Measurements from ENCODE around the gene DRD3.

DRD3 gene

DNA sequence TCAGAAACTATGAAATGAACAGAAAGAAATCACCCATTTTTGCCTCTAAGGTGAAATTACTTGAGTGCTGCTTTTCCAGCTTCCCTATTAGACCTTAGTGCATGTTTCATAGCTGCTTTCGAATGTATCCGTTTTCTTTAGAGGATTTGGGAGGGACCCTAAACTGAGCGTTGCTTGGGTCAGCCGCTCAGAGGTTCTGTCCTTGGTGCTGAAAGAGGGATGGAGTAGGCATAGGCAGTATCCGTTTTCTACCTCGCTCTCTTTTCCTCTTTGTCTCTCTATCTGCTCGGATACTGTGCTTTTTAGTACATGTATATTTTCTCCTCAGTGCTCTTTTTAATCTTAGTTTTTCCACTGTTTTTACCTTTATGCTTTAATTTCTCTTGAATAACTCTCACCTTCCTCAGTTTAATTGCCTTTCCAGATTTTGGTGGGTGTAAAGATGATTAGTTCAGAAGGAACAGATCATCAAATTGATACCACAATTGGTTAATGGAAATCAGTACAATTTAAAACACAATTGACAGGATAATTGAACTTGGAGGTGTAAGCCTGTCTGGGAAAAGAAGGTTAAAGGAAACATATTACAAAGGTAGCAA lies at the start of gene DRD3:
Gene DRD3 (minus strand): TSS at position 283 of the 599 bp plus-strand sequence. CDS start 7,060 bp downstream, outside the sequence.
- DNase-seq (ENCODE audit: low read depth), result no peak

DNA sequence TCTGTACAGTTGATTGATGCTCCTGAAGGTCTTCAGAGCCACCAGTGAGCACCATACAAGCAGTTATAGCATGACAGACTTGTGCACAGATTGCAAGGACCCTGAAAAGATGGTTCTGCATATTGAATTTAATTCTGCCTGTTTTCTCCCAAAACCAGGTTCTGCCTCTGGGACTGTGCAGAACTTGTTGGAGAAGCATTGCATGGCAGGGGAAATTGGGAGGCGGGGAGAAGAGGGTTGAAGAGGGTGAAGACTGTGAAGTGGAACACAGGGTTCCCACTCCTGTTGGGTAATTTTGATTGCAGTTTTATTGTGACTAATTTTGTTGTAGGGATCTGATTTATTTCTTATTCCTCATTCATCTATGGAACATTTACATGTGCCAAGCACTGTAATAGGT lies 48.2 kb upstream of the DRD3 start:
- DNase-seq (ENCODE audit: low read depth), result no peak

DNA sequence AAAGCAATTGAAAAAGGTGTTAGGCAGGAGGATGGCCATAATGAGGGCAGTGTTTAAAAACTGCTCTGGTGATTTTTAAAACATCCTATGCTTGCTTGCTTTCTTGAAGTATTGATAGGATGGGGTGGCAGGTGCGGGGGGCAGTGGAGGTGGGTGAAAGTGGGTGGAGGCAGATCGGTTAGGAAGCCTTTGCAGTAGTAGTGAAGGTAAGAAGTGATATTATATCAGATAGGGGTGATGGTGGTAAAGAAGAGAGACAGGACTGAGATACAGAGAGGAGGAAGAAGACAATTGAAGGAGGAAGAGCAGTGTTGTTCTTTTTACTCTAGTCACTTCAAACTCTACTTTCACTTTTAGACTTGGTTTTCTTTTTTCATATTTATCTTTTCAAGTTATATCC lies 47.5 kb upstream of the DRD3 start:
- no peak for DNase-seq (ENCODE audit: low read depth)

DNA sequence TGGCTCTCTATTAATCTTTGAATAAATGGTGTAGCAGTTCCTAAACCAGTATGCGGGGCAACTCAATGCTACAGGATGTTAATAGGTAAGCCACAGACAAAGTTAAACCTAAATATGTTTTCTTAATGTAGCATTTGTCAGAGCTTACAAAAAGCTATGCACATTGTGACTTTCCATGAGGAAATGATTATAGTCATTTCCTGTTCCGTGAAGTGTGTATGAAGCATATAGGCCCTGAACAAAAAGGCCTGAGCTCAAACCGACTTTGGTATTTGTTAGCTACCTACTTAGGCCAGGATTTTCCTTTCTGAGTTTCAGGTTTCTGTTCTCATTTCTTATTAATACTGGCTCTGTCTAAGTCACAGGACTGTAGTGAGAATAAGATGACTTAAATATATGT lies 44.3 kb upstream of the DRD3 start:
- DNase-seq (ENCODE audit: low read depth), result no peak

DNA sequence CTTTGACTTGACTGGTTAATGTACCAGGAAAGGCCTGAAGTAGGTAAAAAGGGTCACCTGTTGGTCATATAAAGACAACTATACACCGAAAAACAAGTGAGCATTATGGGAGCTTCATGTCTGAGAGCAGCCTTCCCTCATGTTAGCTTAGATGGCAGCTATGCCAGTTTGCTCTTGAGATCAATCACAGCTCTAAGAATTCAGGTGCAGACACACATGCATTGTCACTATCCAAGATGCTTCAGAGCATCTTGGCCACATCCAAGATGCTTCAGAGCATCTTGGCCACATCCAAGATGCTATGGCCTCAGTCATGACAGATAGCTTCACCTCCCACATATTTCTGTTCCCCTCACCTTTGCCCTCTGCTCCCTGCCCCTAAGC lies 43.0 kb upstream of the DRD3 start:
- DNase-seq (ENCODE audit: low read depth), result no peak

DNA sequence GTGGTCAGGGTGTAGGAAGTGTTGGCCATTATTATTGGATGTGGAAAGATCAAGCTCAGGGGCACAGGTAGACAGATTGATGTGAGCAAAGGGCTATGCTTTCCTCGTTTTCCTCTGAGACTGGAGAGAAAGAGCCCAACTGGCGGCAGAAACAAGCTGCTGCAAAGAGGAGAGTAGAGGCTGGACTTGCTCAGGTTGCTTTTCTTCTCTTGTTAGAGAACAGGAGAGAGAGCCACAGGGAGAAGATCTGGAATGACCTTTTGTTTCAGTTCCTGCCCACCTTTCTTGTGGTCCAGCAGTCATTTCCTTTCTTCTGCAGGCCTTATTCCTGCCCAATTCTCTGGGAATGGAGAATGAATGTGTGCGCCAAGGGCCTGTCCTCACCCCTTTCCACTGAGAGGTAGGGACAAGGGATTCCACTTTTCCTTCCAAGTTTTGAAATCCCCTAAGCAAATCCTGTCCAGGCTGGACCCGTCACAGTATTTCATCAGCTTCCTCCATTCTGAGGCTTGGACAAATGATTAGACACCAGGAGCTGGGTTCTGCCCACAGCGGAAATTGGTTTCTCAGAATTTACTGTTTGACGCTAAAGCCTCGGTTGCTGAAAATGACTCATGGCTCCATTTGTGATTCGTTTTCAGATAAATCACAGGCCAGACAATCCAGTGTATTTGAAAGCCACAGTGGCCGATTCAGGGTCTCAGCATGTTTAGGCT lies 42.5 kb upstream of the DRD3 start:
- DNase-seq (ENCODE audit: low read depth), result peak; percentile 43

DNA sequence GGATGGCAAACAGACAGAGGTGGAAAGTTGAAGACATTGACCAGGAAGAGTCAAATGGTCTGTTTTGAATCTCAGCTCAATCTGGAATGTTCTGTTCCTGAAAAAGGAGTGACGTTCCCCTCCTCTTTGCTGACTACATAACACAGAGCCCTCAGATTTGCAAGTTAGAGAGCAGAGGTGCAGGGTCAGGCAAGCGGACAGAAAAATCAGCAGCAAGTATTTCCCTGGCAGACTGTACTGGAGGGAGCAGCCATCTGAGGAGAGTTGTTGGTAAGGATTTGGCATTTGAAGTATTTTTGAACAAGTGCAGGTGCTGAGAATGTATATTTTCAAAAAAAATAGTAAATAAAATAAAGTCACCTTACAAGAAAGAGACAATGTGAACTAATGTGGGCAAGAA lies 40.9 kb upstream of the DRD3 start:
- DNase-seq (ENCODE audit: low read depth), result no peak

DNA sequence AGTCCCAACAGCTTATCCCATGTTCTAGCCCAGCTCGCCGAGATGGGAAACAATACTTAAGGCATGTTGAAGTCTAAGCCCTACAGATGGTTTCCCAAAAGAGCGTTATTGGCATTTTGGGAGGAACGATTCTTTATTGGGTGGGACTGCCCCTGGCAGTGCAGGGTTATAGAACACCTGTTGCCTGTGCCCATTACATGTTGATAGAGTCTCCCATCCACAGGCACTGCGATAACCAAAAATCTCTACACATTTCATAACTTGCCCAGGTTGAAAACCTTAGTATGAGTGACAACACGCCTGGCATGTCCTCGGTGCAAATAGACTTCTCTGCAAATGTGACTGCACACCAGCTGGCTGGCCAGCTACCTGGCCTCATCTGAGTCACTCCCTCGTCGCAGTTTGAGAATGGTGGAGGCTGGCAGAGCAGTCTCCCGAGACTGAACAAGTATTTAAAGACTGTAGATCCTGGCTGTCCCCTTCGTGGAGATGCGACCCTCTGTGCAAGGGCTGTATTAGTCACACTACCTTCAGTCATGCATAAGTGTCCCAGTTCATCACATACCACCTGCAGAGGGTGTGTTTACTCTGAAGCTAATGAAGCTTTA lies 39.8 kb upstream of the DRD3 start:
- no peak for DNase-seq (ENCODE audit: low read depth)

DNA sequence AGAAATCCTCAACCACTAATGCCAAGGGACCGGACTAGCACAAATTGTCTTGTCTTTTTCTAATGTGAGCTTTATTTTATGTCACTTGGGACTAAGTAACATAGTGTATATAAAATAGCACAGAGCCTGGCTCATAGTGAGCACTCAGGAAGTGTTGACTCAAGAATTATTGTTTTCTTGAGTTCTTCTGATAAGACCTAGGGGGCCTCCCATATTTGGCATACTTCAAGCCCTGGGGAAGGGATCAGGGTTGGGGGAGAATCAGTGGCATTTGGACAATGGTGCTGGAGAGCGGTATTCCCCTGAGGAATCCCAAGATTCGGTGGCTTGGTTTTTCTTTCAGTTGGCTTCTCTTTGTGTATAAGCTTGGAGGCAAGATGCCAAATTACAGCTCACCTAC lies 39.2 kb upstream of the DRD3 start:
- DNase-seq (ENCODE audit: low read depth), result no peak

DNA sequence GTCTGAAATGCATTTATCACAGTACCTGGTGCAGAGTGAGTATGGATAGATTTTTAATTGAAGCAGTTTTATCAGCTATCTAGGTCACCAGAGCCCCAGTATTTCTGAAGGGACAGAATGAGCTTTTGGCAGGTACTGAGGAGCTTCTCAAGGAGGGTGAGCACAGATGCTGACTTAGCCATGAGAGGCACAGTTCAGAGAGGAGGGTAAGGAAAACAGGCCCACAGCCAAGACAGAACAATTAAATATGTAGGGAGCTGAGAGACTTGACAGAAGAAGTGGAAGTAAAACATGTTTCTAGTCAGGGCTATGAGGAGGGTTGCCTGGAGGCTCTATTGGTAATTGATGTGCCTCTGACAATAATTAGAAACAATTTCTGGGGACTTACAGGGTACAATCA lies 38.4 kb upstream of the DRD3 start:
- DNase-seq (ENCODE audit: low read depth), result no peak

DNA sequence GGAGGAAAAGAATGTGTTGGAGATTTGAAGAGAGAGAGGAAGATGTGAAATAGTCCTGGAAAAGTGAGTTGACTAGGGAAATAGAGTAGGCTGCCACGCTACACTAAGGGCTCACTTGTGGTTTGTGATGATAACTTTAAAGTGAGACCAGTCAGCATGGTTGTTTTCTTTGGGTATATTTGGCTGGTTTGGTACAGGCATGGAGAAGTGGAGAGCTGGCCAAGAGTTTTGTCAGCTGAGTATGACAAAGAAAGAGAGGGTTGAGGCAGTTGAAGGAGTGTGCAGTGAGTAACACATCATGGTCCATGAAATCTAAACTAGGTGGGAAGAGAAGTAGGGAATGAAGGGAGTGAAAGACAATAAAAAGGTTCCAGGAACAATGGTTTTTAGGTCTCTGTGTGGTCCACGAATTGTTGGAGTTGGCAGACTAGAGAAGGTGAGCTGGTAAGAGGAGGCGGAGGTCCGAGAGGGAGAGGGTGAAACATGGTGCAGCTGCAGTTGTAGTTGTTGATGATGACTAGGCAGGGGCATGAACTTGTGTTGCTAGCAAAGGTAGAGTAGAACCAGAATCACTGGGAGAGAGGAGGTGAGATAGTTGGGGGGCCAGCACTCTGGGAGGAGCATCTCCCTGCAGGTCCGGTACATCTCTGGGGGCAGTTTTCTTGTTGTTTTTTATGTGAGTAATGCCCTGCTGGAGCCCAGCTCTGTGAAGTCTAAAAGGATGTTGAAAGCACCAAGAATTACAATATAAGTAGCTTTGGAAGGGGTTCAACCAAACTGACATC lies 37.5 kb upstream of the DRD3 start:
- DNase-seq (ENCODE audit: low read depth), result no peak

DNA sequence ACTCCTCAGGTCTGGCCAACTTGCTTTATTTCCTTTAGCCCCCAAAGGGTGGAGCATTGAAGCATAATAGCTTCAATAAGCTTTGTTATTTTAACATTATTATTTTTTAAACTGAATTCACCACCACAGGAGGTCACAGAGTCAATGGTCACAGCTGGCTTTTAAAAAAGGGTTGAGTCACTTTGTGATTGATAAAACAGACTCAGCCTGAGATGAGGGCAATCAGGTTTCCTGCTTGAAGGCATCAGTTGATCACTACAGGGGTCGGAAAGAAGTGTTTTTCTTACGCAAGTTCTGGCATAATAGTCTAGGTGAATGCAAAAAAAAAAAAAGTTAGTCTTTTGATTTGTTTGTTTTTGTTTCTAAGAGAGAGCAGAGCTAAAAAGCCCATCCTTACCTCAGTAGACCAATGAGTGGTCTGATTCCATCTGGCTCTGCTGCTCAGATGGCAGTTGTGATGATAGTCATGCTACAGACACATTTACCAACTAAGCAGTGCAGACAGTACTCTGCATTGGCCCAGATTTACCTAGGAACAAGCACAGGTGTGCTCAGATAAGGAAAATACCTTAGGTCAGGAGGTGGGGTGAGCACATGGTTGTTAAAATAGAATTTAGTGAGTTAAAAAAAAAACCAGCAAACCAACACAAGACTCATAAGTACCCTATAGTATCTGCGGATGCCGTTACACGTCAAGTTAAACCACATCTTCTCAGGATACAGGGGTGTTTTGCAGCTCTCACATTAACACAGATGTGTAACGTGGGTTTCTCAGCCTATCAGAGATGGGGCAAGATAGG lies 35.9 kb upstream of the DRD3 start:
- DNase-seq (ENCODE audit: low read depth), result peak; percentile 46

DNA sequence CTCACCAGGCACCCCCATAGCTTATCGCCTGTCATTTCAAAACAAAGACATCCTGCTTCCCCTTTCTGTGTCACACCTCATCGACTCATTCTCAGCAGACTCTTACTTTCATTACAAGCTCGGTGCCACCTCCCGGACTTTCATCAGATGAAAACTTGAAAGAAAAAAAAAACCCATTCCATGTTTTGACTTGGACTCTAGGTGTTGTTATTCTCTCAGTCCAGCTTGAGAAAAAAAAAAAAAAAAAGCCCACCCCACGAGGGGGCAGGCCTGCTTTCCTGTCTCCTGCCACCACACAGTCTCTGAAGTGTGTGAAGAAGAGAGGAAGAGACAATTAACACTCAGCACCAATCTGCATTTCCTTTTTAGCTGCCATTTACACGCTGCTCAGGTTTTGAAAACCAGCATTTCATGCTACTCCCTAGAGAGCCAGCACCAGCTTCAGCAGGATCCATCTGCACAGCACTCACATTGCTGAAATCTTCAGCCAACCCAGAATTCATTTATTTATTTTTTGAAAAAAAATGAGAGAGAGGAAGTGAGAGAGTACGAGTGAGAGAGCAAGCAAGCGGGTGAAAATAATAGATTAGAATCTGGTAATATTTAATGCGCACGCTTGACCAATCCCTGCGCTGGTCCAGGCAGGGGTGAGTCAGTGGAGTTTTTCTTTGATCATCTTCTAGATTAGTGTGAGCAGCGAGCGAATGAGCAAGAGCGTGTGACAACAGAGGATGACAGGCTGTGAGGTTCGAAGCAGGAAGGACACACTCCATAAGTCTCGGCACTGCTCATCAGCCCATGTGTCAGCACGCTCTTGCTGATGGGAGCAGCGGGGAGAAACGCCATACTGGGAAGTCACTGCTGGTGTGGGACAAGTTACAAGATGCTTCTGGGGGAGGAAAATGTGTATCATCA lies 35.0 kb upstream of the DRD3 start:
- peak; percentile 76 for DNase-seq (ENCODE audit: low read depth)

DNA sequence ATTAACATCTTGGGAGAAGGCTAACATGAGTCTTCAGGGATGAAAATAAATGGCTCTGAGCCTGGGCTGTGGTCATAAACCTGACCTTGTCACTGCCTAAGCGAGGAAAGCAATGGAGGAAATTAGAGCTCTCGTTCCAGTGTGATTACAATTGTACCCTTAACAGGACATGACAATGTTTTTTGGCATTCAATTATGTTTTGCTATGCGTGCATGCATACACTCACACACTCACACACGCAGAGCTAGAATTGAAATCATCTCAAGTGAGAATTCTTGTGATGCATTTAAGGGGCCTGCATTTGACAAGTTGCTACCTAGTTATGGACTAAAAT lies 34.4 kb upstream of the DRD3 start:
- no peak for DNase-seq (ENCODE audit: low read depth)

DNA sequence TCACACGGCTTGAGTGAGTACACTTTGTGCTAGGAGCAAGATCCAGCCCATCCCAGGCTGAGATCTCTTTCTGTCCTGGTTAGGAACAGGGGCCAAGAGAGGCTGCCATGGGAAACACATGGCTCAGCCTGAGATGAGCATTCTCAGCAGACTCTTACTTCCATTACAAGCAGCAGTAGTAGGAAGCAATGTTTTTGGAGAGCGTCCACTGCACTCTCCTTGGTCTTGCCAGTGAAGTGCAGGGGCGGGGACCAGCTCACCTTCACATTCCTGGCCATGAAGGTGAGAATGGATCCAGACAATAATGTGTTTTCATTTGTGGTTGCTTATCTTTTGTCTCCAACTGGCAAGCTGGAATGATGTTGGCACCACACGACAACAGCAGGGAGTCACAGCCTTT lies 33.8 kb upstream of the DRD3 start:
- no peak for DNase-seq (ENCODE audit: low read depth)

DNA sequence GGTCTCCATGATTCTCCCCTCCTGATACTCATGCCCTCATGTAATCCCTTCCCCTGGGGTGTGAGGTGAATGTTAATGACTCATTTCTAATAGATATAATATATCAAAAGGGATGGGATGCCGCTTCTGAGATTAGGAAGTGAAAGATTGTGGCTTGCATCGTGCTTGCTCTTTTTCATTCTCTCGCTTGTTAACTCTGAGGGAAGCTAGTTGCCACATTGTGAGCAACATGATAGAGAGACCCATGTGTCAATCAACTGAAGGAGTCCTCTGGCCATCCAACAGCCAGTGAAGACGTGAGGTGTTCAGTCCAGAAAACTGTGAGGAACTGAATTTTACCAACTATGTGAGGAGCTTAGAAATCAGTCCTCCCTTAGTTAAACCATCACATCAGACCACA lies 28.9 kb upstream of the DRD3 start:
- no peak for DNase-seq (ENCODE audit: low read depth)

DNA sequence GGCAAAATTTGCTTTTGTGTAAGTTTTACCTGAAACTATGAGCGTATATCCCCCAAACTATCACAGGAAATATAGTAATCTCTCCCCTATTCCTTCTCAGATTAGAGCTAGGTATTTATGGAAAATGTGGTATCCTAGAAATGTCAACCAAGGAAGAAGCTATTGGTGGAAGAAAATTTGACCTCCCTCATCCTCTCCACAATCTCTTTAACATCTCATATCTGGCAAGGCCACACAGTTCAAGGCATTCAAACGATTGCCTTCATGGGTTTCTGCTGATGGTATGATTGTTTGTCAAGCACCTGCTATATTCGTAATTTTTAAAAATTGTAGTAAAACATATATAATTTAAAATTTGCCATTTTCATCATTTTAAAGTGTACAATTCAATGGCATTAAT lies 27.5 kb upstream of the DRD3 start:
- DNase-seq (ENCODE audit: low read depth), result no peak

DNA sequence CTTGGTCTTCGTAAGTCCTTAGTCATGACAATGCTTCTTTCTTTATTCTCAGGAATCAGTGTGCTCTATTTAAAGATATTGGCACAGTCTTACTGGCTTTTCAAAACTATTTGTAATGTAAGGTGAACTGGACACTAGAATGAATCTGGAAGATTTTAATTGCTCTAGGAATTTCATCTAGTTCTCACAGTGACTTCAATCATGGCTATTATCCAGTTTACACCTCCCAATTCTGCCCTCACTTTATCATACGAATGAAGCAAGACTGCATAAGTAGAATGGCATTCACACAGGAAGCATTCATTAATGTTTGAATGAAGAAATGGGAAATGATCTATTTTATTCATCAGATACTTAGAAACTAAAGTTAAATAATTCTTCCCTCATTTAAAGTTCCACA lies 26.7 kb upstream of the DRD3 start:
- DNase-seq (ENCODE audit: low read depth), result no peak

DNA sequence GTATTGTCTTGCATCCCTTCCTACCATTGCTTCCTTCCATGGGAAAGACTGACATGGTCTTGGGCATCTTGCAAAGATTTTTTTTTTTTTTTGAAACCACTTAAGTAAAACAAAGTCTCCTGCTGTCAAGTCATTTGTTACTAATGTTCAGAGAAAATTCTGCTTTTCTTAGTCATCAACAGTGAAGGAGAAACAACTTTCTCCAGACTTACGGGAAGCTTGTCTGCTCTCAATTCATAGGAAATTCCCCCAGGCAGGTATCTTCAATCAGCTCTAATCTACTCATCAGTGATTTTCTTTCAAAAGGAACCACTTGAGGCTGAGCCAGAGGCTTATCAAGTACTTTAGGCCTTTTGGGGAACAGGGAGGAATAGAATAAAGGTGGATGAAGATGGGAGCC lies 15.9 kb upstream of the DRD3 start:
- no peak for DNase-seq (ENCODE audit: low read depth)

DNA sequence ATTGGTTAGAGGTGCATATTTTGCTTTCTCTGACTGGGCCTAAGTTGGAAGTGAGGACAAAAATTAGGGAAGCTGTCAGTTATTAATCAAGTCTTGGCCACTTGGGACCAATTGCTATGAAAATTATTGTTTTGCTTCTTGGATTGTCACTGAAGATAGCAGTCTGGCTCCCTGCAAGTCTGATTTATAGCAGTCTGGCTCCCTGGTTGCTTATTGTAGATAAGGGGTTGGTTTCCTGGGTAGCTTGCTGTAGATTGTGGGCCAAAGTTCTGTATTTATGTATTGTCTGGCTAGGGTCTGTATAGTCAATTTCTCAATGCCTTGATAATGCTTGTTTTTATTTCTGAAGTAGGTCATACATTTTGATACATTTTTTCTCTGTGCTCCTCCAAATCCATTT lies 13.3 kb upstream of the DRD3 start:
- DNase-seq (ENCODE audit: low read depth), result no peak

DNA sequence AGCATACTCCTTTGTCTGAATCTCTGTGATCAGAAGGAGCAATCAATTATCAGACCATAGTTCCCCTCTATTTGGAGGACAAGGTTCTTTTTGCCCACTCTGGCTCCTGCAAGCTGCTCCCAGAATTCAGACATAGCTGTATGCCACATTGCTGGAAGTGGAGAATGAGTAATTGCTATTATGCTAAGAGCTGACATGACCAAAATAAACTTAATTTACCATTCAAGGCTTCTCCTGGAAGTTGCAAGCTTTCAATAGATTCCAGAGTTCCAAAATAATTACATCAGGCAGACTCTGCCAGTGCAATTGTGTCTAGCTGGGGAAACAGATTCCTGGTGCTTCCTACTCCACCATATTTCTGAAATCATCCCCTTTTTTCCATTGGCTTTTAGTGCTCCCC lies 7.6 kb upstream of the DRD3 start:
- DNase-seq (ENCODE audit: low read depth), result no peak

Measured in T-helper 22 cell (primary cell).